Bronchial epithelial cell (primary cell): ENCODE measurements around the gene F3. TPM values are rescaled to one million over a fixed set of nuclear protein-coding genes. Genes with fewer than 3 reads are reported as not detected.
"Not testable (repeated sequence)": the region's sequence is repeated elsewhere in the genome, so short reads cannot be mapped to it uniquely, and the experiment has no call there.

Experiments
- DNase-seq: peaks from one replicate; pipeline ENCODE4 v3.0.0-alpha.2; 2010; ENCODE audit warnings: low read depth
- FAIRE-seq: peaks from 2 replicates; lab custom pipeline; 2011; peaks lifted over from hg19 to GRCh38; lab: Jason Lieb, UNC
- H3K27me3 ChIP-seq: 2 replicates; pipeline ENCODE4 v1.5.1; 2011; ENCODE audit warnings: low read length; ENCODE audit not compliant: control insufficient read depth, insufficient read depth
- H3K36me3 ChIP-seq: 2 replicates; pipeline ENCODE4 v1.5.1; 2011; ENCODE audit warnings: low read length; ENCODE audit not compliant: control insufficient read depth, insufficient read depth
- H3K4me3 ChIP-seq: 2 replicates; pipeline ENCODE4 v1.5.1; 2011; ENCODE audit warnings: mild to moderate bottlenecking, low read depth, low read length, control low read depth
- CTCF ChIP-seq: IDR thresholded peaks from 2 replicates; pipeline ENCODE4 v1.5.1; 2011; ENCODE audit warnings: mild to moderate bottlenecking, moderate library complexity, low read length, control low read depth, inconsistent platforms; ENCODE audit not compliant: insufficient read depth, severe bottlenecking
- total RNA-seq: library from RNA; depleted of rRNA; stranded (reverse); fragments of >200 nt; gene quantifications from 2 replicates; pipeline ENCODE4 v1.2.1, GENCODE V29; 2014

Gene F3
- total RNA-seq, 1 donor from 2014 or later: 618 TPM

GRCh38 chr1:94579876-94580294, 38.3 kb upstream of the F3 start:
- Histone ChIP-seq H3K36me3 (no peaks in the 10 kb centered on the region), H3K4me3 (no peak overlapping the region), H3K27me3 (no peaks in the 10 kb centered on the region)
- TF ChIP-seq CTCF: no peak
- FAIRE-seq: no peak
- peak; percentile 97 for DNase-seq

- Histone ChIP-seq H3K4me3 (no peak overlapping the region), H3K36me3 (no peaks in the 10 kb centered on the region), H3K27me3 (no peaks in the 10 kb centered on the region)
- no peak for TF ChIP-seq CTCF
- no peak for FAIRE-seq
- peak; percentile 44 for DNase-seq
Observed at GRCh38 chr1:94578856-94579255, 37.3 kb upstream of the F3 start.

- H3K27me3 ChIP-seq, H3K4me3 ChIP-seq, DNase-seq, FAIRE-seq, H3K36me3 ChIP-seq: not testable (repeated sequence)
Observed at GRCh38 chr1:94573917-94574316, 32.4 kb upstream of the F3 start.

- TF ChIP-seq CTCF: no peak
- Histone ChIP-seq H3K36me3 (no peaks in the 10 kb centered on the region), H3K27me3 (no peaks in the 10 kb centered on the region), H3K4me3 (no peak overlapping the region)
- DNase-seq (no peak), FAIRE-seq (no peak)
Observed at GRCh38 chr1:94572780-94573179, 31.2 kb upstream of the F3 start.

- not testable (repeated sequence) for DNase-seq, H3K36me3 ChIP-seq, H3K4me3 ChIP-seq, FAIRE-seq, H3K27me3 ChIP-seq
Observed at GRCh38 chr1:94570965-94571364, 29.4 kb upstream of the F3 start.

- not testable (repeated sequence) for FAIRE-seq
Observed at GRCh38 chr1:94568806-94569205, 27.2 kb upstream of the F3 start.

GRCh38 chr1:94567975-94568607, 26.5 kb upstream of the F3 start:
- DNase-seq, H3K4me3 ChIP-seq, H3K36me3 ChIP-seq, FAIRE-seq, H3K27me3 ChIP-seq: not testable (repeated sequence)

More at GRCh38 chr1:94568806-94569205, 27.2 kb upstream of the F3 start:
- not testable (repeated sequence) for DNase-seq, H3K4me3 ChIP-seq, H3K27me3 ChIP-seq, H3K36me3 ChIP-seq

- not testable (repeated sequence) for DNase-seq, H3K36me3 ChIP-seq, H3K27me3 ChIP-seq, FAIRE-seq, H3K4me3 ChIP-seq
Observed at GRCh38 chr1:94566436-94566835, 24.9 kb upstream of the F3 start.
